ENCODE data around the gene PLCG1.

PLCG1 gene

GRCh38 chr20:41182296-41183212 is 45.2 kb downstream of the PLCG1 start:
- no peak for DNase-seq

- DNase-seq: no peak
Observed at GRCh38 chr20:41183391-41183790, 46.0 kb downstream of the PLCG1 start.

DNA sequence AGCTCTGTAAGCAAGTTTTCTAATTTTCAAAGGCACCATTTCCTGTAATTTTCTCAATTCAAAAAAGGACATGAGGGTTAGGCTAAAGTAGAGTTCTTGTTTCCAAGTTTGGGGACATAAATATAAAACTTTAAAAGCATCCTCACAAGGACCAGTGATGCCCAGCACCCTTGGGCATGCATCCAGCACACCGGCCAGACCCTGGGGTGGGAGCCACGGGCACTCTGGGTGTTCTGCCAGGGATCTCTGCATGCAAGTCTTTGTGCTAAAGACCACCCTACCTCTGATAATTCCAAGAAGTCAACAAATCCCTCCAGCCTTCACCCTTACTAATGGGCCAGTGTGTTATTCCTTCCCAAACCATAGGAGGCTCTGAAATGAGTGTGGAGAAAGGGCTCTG is 46.5 kb downstream of the PLCG1 start:
- no peak for DNase-seq

DNA sequence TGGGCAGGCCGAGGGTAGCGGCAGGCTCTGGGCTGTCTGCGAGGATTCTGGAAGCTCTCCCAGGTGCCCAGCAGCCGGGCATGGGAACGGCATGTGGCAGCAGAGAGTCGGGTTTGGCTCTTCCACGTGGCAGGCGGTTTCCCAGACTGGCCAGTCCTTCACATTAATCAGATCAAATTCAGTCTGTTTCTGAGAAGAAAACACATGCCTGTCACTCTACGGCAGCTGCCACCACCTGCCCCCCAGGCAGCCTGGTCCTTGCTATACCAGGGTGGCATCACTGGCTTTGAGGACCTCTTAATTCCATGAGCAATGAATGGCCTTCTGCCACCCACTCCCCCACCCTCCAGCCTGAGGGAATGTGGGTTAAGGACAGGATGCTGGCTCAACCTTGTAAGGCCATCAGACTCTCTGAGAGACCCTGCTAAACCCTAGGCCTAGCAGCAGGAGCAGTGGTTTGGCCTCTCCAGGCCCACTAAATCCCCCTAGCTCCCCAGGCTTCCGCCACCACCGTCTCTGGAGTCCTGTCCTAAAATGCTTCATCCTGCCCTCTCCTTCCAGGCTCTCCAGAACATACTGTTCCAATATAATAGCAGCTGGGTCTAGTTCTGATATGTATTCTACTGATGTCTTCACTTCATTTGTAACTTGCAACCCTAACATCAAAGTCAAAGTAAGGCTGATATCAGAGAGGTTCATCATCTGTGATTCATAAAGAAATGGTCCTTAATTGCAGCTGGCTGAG is 47.8 kb downstream of the PLCG1 start:
- no peak for DNase-seq

GRCh38 chr20:41187668-41188067 is 50.3 kb downstream of the PLCG1 start:
- no peak for DNase-seq

- no peak for DNase-seq
Observed at GRCh38 chr20:41191562-41192500, 54.5 kb downstream of the PLCG1 start.

GRCh38 chr20:41192575-41192974 is 55.2 kb downstream of the PLCG1 start:
- DNase-seq: no peak

GRCh38 chr20:41196653-41197225 is 59.4 kb downstream of the PLCG1 start:
- DNase-seq: no peak

DNA sequence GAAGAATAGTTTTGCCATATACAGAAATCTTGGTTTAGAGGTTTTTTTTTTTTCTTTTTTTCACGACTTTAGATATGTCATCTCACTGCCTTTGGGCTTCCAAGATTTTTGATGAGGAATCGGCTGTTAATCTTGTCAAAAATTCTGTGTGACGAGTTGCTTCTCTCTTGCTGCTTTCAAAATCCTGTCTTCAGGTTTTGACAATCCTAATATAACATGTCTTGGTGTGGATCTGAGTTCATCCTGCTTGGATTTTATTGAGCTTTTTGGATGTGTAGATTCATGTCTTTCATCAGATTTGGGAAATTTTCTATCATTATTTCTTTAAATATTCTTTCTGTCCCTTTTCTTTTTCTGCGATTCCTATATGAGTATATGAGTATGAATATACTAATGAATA is 61.1 kb downstream of the PLCG1 start:
- DNase-seq: no peak

GRCh38 chr20:41200446-41201202 is 63.3 kb downstream of the PLCG1 start:
- no peak for DNase-seq

- DNase-seq: no peak
Observed at GRCh38 chr20:41201760-41202159, 64.4 kb downstream of the PLCG1 start.

DNA sequence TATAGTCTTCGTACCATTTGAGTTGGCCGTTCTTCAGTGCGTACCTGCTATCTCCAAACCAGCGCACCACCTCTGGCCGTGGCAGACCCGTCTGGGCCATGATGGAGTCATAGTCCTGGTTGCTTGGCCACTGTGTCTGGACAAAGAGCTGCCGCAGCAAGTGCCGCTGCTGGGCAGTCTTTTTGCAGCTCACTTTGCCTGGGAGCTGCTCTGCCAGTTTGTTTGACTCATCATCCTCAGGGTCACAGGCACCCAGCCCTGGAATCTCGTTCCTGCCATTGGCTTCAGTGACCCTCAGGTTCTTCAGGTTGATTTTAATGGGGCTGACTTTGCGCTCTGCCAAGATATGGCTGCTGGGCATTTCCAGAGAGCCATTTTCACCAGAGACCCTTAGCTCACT is 65.1 kb downstream of the PLCG1 start:
- no peak for DNase-seq

- no peak for DNase-seq
Observed at GRCh38 chr20:41203660-41204059, 66.3 kb downstream of the PLCG1 start.

DNA sequence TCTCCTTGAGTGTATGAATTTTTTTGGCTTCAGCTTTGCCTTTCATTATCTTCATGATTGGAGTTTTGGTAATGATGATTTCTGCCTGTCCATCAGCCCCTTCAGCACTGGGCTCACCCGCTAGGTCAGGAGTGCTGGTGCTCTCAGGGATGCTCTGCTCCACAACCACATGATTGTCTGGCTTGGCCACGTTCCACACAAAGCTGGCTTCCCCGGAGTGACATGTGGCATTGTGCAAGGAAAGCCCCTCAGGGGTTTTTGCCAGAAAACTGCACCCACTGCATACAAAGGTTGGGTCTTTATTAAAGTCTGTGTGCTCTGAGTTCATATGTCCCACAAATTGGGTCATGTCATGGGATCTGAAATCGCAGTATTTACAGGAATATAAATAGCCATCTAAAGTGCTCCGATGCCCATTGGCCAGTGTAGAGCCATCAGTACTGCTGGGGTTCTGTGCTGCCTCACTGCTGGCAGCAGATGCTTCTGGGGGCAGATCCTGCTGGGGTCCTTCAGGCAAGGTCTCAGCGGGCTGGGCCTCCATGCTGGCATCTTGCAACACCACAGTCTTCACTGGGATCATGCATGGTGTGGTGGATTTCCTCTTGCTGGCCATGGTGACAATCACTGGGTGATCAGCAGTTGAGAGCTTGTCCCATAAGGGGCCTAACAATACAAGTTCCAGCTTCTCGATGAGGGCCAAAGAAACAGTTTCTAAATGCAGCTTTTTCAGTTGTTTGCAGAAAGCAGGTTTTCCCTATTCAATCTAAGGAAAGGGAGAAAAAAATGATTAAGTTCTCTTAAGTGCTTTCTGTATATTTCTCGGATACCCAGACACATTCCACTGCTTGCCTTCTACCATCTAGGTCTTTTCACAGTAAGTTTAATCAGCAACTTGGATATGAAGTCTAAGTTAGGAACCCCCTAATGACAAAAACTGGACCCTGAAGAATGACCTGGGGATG is 67.2 kb downstream of the PLCG1 start:
- DNase-seq: no peak

- no peak for DNase-seq
Observed at GRCh38 chr20:41205313-41205712, 68.0 kb downstream of the PLCG1 start.

DNA sequence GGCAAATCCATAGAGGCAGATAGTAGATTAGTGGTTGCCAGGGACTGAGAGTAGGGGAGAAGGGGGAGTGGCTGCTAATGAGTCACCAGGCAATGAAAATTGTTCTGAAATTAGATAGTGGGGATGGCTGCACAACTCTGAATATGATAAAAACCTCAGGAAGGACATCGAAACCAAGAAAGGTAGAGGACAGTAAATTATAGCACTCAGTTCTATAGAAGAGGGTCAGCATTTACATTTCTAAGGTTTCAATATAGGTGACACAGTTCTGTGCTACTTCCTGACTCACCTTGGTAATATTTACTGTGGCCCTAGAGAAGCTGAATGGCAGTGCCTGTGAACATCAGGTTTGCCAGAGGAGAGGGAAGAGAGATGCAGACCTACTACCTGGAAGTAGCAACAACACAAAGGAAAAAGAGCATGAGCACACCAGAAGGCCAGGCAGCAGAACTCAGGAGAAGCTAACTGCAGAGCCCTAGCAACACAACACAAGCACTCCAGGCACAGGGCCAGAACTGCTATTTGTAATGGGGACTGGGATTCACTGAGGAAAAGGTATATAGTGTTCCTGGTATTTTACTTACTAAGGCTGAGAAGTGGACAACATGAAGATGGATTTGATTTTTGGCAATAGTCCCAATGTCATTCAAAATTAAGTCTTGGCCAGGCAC is 75.9 kb downstream of the PLCG1 start:
- DNase-seq: no peak

DNA sequence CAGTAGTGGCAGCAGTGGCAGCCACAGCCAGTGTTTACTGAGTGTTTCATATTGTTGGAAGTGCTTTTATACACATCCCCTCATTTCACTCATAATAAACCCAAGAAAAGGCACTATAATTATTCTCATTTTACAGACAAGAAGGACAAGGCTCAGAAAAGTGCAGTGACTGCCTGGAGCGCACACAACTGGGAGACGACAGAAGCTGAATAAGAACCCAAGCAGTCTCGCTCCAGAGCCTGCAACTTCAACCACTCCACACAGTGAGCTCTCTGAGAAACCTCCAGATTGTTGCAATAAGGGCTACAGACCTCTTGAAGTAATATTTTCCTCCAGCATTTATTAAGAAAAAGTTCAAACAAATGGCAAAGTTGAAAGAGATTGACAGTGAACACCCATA is 76.9 kb downstream of the PLCG1 start:
- no peak for DNase-seq

DNA sequence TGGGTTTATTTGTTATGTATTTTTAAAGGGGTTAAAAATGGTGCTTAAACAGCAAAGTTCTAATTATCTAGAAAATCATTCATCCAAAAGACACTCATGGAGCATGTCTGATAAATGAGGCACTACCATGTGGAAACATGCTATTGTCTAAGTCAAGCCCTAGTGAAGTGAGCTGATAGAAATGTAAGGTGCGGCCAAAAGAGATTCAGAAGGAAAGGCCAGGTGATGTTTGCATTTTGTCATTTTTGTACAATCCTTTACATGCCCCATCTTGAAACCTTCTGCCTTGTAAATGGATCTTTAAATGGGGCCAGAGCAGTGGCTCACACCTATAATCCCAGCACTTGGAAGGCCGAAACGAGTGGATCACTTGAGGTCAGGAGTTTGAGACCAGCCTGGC is 77.3 kb downstream of the PLCG1 start:
- no peak for DNase-seq

DNA sequence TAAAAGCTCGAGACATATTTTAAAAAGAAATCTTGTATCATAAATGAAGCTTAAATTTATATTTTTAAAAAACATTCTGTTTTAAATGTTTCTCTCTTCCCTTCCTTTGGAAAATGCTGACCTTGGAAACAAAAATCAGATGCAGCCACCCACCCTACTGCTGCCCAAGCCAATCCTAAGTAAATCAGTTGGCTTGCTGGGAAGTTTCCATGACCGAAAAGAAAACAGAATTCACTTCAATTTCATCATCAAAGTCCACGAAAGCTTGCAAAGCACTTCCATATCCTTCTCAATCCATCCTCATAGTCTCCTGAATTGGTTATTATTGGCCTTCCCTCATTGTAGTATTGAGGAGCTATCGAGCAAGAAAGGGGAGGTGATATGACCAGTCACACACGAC is 80.1 kb downstream of the PLCG1 start:
- no peak for DNase-seq

DNA sequence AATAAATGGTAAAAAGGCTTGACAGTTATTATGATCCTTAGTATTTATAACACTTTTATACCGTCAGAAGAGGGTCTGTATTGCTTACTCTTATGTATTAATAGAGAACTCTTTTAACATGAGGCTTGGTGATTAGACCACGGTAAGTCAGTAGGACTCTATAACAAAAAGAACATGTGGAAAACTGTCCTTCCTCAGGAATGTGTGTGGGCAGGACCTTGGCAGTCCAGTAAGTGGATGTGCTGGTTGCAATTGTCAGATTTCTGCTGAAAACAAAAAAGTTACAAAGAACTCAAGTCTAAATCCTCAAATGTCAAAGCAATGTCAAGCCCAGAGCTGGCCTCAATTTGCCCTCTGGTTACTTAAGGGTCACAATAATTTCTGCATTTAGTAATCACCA is 81.1 kb downstream of the PLCG1 start:
- no peak for DNase-seq
